GM23338 (cell line): ENCODE results near the gene SACM1L. TPM values are rescaled to one million over a fixed set of nuclear protein-coding genes. Genes with fewer than 3 reads are reported as not detected.

Source experiments
- ATAC-seq: fragments of 200-7000 bp; cut with Tn5 transposase; 3 replicates; pipeline ENCODE4 v1.9.1; 2020
- DNase-seq: peaks from one replicate; pipeline ENCODE4 v3.0.0-alpha.2; 2015; ENCODE audit warnings: low spot score
- H2AFZ ChIP-seq: fragments of 200-600 bp; sonication (generic); 2 replicates; pipeline ENCODE4 v1.8.0; 2016; ENCODE audit warnings: antibody characterized with exemption, mild to moderate bottlenecking, moderate library complexity
- H3F3A ChIP-seq: fragments of 200-600 bp; sonication (generic); replicated peaks from 2 replicates; pipeline ENCODE4 v1.8.0; 2017; ENCODE audit warnings: antibody characterized with exemption, mixed run types, low read depth
- H3K27ac ChIP-seq: fragments of 200-600 bp; sonication (generic); 2 replicates; pipeline ENCODE4 v1.6.1; 2016; ENCODE audit warnings: low read depth
- H3K27me3 ChIP-seq: fragments of 200-600 bp; sonication (generic); 2 replicates; pipeline ENCODE4 v1.8.0; 2016; ENCODE audit warnings: mild to moderate bottlenecking, mixed run types, moderate library complexity; ENCODE audit not compliant: insufficient read depth
- H3K36me3 ChIP-seq: fragments of 200-600 bp; sonication (generic); 2 replicates; pipeline ENCODE4 v1.8.0; 2016; ENCODE audit warnings: mild to moderate bottlenecking; ENCODE audit not compliant: insufficient read depth
- H3K4me1 ChIP-seq: fragments of 200-600 bp; sonication (generic); 2 replicates; pipeline ENCODE4 v1.8.0; 2016; ENCODE audit warnings: mild to moderate bottlenecking, moderate library complexity; ENCODE audit not compliant: insufficient read depth
- H3K4me2 ChIP-seq: fragments of 200-600 bp; sonication (generic); 2 replicates; pipeline ENCODE4 v1.7.1; 2017; ENCODE audit warnings: mixed run types
- H3K4me3 ChIP-seq: fragments of 200-600 bp; sonication (generic); 2 replicates; pipeline ENCODE4 v1.6.1; 2016; ENCODE audit warnings: mixed run types
- H3K79me2 ChIP-seq: fragments of 200-600 bp; sonication (generic); replicated peaks from 2 replicates; pipeline ENCODE4 v1.8.0; 2017; ENCODE audit warnings: mild to moderate bottlenecking; ENCODE audit not compliant: insufficient read depth
- H3K9me2 ChIP-seq: fragments of 200-600 bp; sonication (generic); 2 replicates; pipeline ENCODE4 v1.8.0; 2017; ENCODE audit not compliant: insufficient read depth
- H4K20me1 ChIP-seq: fragments of 200-600 bp; sonication (generic); replicated peaks from 2 replicates; pipeline ENCODE4 v1.8.0; 2017; ENCODE audit warnings: mild to moderate bottlenecking; ENCODE audit not compliant: insufficient read depth
- H3K27ac Mint-ChIP-seq: 2 replicates; pipeline ENCODE4 v1.8.0; 2020; ENCODE audit warnings: inconsistent platforms, mild to moderate bottlenecking, moderate library complexity, mixed read lengths
- H3K27me3 Mint-ChIP-seq: 3 replicates; pipeline ENCODE4 v1.8.0; 2022; ENCODE audit warnings: low read depth, mild to moderate bottlenecking, moderate library complexity, mixed read lengths, inconsistent platforms; ENCODE audit not compliant: insufficient read depth, poor library complexity
- H3K36me3 Mint-ChIP-seq: 3 replicates; pipeline ENCODE4 v1.8.0; 2021; ENCODE audit warnings: low read depth, mild to moderate bottlenecking, inconsistent platforms, moderate library complexity, mixed read lengths
- H3K4me1 Mint-ChIP-seq: 3 replicates; pipeline ENCODE4 v1.8.0; 2020; ENCODE audit warnings: mild to moderate bottlenecking, inconsistent platforms, mixed read lengths
- H3K4me3 Mint-ChIP-seq: 3 replicates; pipeline ENCODE4 v1.8.0; 2021; ENCODE audit warnings: moderate library complexity, mild to moderate bottlenecking, inconsistent platforms, mixed read lengths
- H3K9me3 Mint-ChIP-seq: 3 replicates; pipeline ENCODE4 v1.8.0; 2020; ENCODE audit warnings: moderate library complexity, mild to moderate bottlenecking, inconsistent platforms, mixed read lengths
- CREB1 ChIP-seq: fragments of 250-450 bp; sonication (Bioruptor Pico); IDR thresholded peaks from 2 replicates; pipeline ENCODE4 v1.5.0; 2020; ENCODE audit warnings: low read depth, mild to moderate bottlenecking, moderate library complexity
- JUNB ChIP-seq: IDR thresholded peaks from one replicate; pipeline ENCODE4 v1.6.1; 2016; ENCODE audit warnings: antibody characterized with exemption; ENCODE audit not compliant: unreplicated experiment
- ZNF331 ChIP-seq: fragments of 250-450 bp; sonication (Bioruptor Pico); IDR thresholded peaks from 2 replicates; pipeline ENCODE4 v1.5.0; 2020; ENCODE audit warnings: low read depth, mild to moderate bottlenecking, moderate library complexity
- polyA plus RNA-seq: library from polyadenylated mRNA; unstranded; fragments of >200 nt; fragmentation: Nextera tagmentation; extraction: Ambion mirVana; gene quantifications from 2 replicates; pipeline ENCODE4 v1.2.1, GENCODE V29; 2016
- total RNA-seq: library from RNA; depleted of rRNA; stranded (reverse); fragments of >200 nt; shearing (Covaris generic); gene quantifications from 2 replicates; pipeline ENCODE4 v1.2.3, GENCODE V29; 2014
- TF ChIP-seq, protein P1 (sequence below): fragments of 250-450 bp; sonication (Bioruptor Pico); IDR thresholded peaks from 2 replicates; pipeline ENCODE4 v1.5.0; 2020; ENCODE audit warnings: mild to moderate bottlenecking, moderate library complexity

The SACM1L gene
- total and polyA plus RNA-seq, 2 experiments from 2014 or later = 43.5 to 97.8 TPM

DNA sequence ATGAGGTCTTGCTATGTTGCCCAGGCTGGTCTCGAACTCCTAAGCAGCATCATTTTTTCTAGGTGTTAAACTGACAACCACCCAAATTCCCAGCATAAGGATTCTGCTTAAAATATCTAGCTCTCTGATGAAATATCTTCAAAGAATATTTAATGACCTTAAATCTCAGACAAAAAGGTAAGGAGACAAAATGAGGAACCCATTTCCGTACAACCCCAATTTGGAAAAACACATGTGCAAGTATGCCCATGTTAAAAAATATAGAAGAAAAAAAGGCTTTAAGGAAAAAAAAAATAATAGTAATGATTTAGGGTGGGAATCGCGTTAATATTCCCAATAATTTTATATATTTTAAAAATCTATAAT lies 1.4 kb upstream of the SACM1L start:
- H3K27me3 Mint-ChIP-seq = peaks cover 9% of the 10 kb centered on the region
- Histone ChIP-seq H2AFZ (no peak overlapping the region), H3K9me2 (no peaks in the 10 kb centered on the region), H3K27me3 (no peaks in the 10 kb centered on the region), H3K4me1 (peaks cover 42% of the 10 kb centered on the region), H3K4me2 (peak overlapping the region; percentile 84), H3F3A (no peaks in the 10 kb centered on the region), H3K4me3 (peak overlapping the region; percentile 97), H3K36me3 (no peaks in the 10 kb centered on the region), H3K27ac (no peak overlapping the region; the same call in 1 of the 2 replicates), H3K79me2 (peaks cover 33% of the 10 kb centered on the region), H4K20me1 (peaks cover 4% of the 10 kb centered on the region; the same call in 1 of the 2 replicates)
- H3K4me3 Mint-ChIP-seq = peak overlapping the region; percentile 80
- peaks cover 10% of the 10 kb centered on the region for H3K9me3 Mint-ChIP-seq
- TF ChIP-seq ZNF331 (CRISPR knock-in tag) (no peak), JUNB (no peak)
- TF ChIP-seq, protein P1, sequence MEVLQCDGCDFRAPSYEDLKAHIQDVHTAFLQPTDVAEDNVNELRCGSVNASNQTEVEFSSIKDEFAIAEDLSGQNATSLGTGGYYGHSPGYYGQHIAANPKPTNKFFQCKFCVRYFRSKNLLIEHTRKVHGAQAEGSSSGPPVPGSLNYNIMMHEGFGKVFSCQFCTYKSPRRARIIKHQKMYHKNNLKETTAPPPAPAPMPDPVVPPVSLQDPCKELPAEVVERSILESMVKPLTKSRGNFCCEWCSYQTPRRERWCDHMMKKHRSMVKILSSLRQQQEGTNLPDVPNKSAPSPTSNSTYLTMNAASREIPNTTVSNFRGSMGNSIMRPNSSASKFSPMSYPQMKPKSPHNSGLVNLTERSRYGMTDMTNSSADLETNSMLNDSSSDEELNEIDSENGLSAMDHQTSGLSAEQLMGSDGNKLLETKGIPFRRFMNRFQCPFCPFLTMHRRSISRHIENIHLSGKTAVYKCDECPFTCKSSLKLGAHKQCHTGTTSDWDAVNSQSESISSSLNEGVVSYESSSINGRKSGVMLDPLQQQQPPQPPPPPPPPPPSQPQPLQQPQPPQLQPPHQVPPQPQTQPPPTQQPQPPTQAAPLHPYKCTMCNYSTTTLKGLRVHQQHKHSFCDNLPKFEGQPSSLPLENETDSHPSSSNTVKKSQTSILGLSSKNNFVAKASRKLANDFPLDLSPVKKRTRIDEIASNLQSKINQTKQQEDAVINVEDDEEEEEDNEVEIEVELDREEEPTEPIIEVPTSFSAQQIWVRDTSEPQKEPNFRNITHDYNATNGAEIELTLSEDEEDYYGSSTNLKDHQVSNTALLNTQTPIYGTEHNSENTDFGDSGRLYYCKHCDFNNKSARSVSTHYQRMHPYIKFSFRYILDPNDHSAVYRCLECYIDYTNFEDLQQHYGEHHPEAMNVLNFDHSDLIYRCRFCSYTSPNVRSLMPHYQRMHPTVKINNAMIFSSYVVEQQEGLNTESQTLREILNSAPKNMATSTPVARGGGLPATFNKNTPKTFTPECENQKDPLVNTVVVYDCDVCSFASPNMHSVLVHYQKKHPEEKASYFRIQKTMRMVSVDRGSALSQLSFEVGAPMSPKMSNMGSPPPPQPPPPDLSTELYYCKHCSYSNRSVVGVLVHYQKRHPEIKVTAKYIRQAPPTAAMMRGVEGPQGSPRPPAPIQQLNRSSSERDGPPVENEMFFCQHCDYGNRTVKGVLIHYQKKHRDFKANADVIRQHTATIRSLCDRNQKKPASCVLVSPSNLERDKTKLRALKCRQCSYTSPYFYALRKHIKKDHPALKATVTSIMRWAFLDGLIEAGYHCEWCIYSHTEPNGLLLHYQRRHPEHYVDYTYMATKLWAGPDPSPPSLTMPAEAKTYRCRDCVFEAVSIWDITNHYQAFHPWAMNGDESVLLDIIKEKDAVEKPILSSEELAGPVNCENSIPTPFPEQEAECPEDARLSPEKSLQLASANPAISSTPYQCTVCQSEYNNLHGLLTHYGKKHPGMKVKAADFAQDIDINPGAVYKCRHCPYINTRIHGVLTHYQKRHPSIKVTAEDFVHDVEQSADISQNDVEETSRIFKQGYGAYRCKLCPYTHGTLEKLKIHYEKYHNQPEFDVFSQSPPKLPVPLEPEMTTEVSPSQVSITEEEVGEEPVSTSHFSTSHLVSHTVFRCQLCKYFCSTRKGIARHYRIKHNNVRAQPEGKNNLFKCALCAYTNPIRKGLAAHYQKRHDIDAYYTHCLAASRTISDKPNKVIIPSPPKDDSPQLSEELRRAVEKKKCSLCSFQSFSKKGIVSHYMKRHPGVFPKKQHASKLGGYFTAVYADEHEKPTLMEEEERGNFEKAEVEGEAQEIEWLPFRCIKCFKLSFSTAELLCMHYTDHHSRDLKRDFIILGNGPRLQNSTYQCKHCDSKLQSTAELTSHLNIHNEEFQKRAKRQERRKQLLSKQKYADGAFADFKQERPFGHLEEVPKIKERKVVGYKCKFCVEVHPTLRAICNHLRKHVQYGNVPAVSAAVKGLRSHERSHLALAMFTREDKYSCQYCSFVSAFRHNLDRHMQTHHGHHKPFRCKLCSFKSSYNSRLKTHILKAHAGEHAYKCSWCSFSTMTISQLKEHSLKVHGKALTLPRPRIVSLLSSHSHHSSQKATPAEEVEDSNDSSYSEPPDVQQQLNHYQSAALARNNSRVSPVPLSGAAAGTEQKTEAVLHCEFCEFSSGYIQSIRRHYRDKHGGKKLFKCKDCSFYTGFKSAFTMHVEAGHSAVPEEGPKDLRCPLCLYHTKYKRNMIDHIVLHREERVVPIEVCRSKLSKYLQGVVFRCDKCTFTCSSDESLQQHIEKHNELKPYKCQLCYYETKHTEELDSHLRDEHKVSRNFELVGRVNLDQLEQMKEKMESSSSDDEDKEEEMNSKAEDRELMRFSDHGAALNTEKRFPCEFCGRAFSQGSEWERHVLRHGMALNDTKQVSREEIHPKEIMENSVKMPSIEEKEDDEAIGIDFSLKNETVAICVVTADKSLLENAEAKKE = no peak
- peaks cover 28% of the 10 kb centered on the region for H3K36me3 Mint-ChIP-seq
- no peak overlapping the region for H3K27ac Mint-ChIP-seq
- DNase-seq = no peak
- peaks cover 50% of the 10 kb centered on the region for H3K4me1 Mint-ChIP-seq
- no peak for ATAC-seq

DNA sequence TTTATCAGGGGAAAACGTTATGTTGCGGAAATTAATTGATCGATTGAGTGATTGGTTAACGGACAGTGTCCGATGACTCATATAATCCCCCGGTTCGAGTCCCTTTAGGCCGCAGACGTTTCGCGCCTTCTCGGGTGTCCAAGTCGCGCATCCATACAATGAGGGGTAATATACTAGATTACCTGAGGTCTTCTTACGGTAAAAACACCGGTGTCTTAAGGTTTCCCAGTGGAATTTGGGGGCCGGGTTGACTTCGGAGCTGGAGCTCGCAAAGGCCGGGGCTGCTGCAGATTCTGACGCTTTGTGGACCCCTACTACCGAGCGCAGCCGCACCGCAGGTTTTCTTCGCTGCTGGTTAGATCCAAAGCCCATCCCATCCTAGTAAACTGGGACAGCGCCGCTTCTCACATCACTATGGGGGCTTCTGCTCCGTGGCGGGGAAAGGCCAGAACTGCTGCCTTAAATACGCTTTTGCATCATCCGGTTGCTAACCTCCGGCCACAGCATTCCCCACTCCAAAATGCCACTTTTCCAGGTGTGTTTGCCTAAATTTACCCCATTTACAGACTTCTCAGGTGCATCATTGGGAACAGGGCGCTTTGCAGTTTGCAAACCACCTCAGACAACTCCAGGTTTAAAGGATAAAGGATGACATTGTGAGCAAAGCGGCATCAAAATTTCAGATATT lies 858 bp upstream of the SACM1L start:
- H3K79me2 ChIP-seq = peaks cover 39% of the 10 kb centered on the region
- TF ChIP-seq ZNF331 (CRISPR knock-in tag) (no peak), CREB1 (CRISPR knock-in tag) (0 out of 2 replicates have a peak, but pooled peaks have one; percentile 16), JUNB (peak; percentile 8)
- peaks cover 52% of the 10 kb centered on the region for H3K4me1 Mint-ChIP-seq
- H3K4me2 ChIP-seq = peak overlapping the region; percentile 84
- no peaks in the 10 kb centered on the region for H3F3A ChIP-seq
- H3K4me1 ChIP-seq = peaks cover 47% of the 10 kb centered on the region
- peaks cover 9% of the 10 kb centered on the region for H3K27me3 Mint-ChIP-seq
- H3K27me3 ChIP-seq = no peaks in the 10 kb centered on the region
- no peaks in the 10 kb centered on the region for H3K9me2 ChIP-seq
- peak overlapping the region; percentile 75; the same call in 1 of the 2 replicates for H2AFZ ChIP-seq
- peaks cover 7% of the 10 kb centered on the region; the same call in 1 of the 2 replicates for H4K20me1 ChIP-seq
- ATAC-seq = peak; percentile 53
- H3K9me3 Mint-ChIP-seq = peaks cover 7% of the 10 kb centered on the region; the same call in 2 of the 3 replicates
- H3K36me3 ChIP-seq = no peaks in the 10 kb centered on the region
- H3K36me3 Mint-ChIP-seq = peaks cover 25% of the 10 kb centered on the region
- peak overlapping the region; percentile 97 for H3K4me3 ChIP-seq
- peak overlapping the region; percentile 95 for H3K27ac Mint-ChIP-seq
- peak overlapping the region; percentile 80 for H3K4me3 Mint-ChIP-seq
- H3K27ac ChIP-seq = peak overlapping the region; percentile 86
- peak; percentile 82 for DNase-seq
